Colonic mucosa (tissue), 4 donors: Measurements from ENCODE around the gene HAUS1. TPM values are rescaled to one million over a fixed set of nuclear protein-coding genes. Genes with fewer than 3 reads are reported as not detected.

Experiments used
- DNase-seq: peaks from one replicate; pipeline ENCODE4 v3.0.0-alpha.2; 2020
- H3K27ac ChIP-seq: fragments of 200-600 bp; one replicate; pipeline ENCODE4 v1.8.0; 2021
- H3K27me3 ChIP-seq: fragments of 200-600 bp; one replicate; pipeline ENCODE4 v1.8.0; 2021
- H3K36me3 ChIP-seq: fragments of 200-600 bp; one replicate; pipeline ENCODE4 v1.8.0; 2021
- H3K4me1 ChIP-seq: fragments of 200-600 bp; one replicate; pipeline ENCODE4 v1.8.0; 2021; ENCODE audit warnings: mild to moderate bottlenecking
- H3K4me3 ChIP-seq: fragments of 200-600 bp; one replicate; pipeline ENCODE4 v1.8.0; 2021
- H3K9ac ChIP-seq, 2 donors: one replicate each; pipeline ENCODE4 v1.7.0; 2013; ENCODE audit warnings: control low read depth in 2 of 2, low read depth in 2 of 2, low read length in 2 of 2
- H3K9me3 ChIP-seq: fragments of 200-600 bp; one replicate; pipeline ENCODE4 v1.8.0; 2021
- CTCF ChIP-seq: fragments of 200-600 bp; IDR thresholded peaks from one replicate; pipeline ENCODE4 v1.8.0; 2022; ENCODE audit warnings: antibody characterized with exemption, mild to moderate bottlenecking
- intact Hi-C: fragments of 100-400 bp; cut with DNase I; formaldehyde crosslinking; loops from one replicate; pipeline ENCODE4 v1.14.1; 2022
- total RNA-seq, 2 donors: library from RNA; stranded (reverse); fragmentation: NEBNext Ultra II Directional in 1 of 2; extraction: Animal tissue kit (Norgen Biotek cat#: 25700) in 1 of 2; gene quantifications; one replicate each; pipeline ENCODE4 v1.2.1, GENCODE V29; 2021
- donor health status: healthy.
- donor health status: DM: no; HTN: no; CAD: no.
- donor health status: DM: no; HTN: no; CAD: no.

The HAUS1 gene
- total RNA-seq, 2 donors from 2014 or later, result 17.1 to 24.6 TPM

- Histone ChIP-seq H3K4me3 (no peak overlapping the region), H3K4me1 (no peaks in the 10 kb centered on the region), H3K9me3 (no peaks in the 10 kb centered on the region), H3K27ac (no peak overlapping the region), H3K27me3 (no peaks in the 10 kb centered on the region), H3K36me3 (no peaks in the 10 kb centered on the region), H3K9ac (no peak overlapping the region)
- TF ChIP-seq CTCF, result no peak
- no peak for DNase-seq
- intact Hi-C loops, result loop anchor here (10.0 kb wide), 1 partner anchor 332 kb away; no protein-coding TSS in a partner anchor
These were observed 48.8 kb downstream of the HAUS1 start for GRCh38 chr18:46152808-46153617.

- intact Hi-C loops, result loop anchor here (10.0 kb wide), 1 partner anchor 329 kb away; no protein-coding TSS in a partner anchor
- no peak overlapping the region for H3K9ac ChIP-seq
- DNase-seq, result no peak
These were observed 51.5 kb downstream of the HAUS1 start for GRCh38 chr18:46155641-46156051.

GRCh38 chr18:46156124-46156745, 52.0 kb downstream of the HAUS1 start:
- intact Hi-C loops, result loop anchor here (10.0 kb wide), 1 partner anchor 329 kb away; no protein-coding TSS in a partner anchor

More at GRCh38 chr18:46155641-46156051, 51.5 kb downstream of the HAUS1 start:
- H3K36me3 ChIP-seq, result no peaks in the 10 kb centered on the region
- H3K4me3 ChIP-seq, result no peak overlapping the region
- no peaks in the 10 kb centered on the region for H3K27me3 ChIP-seq
- no peak overlapping the region for H3K27ac ChIP-seq
- TF ChIP-seq CTCF, result no peak
- H3K9me3 ChIP-seq, result no peaks in the 10 kb centered on the region
- no peaks in the 10 kb centered on the region for H3K4me1 ChIP-seq

GRCh38 chr18:46156843-46157242, 52.7 kb downstream of the HAUS1 start:
- no peak overlapping the region for H3K4me3 ChIP-seq
- no peaks in the 10 kb centered on the region for H3K36me3 ChIP-seq
- H3K27ac ChIP-seq, result no peak overlapping the region
- no peaks in the 10 kb centered on the region for H3K4me1 ChIP-seq
- no peak for TF ChIP-seq CTCF
- H3K9me3 ChIP-seq, result no peaks in the 10 kb centered on the region
- intact Hi-C loops, result loop anchor here (10.0 kb wide), 1 partner anchor 328 kb away; no protein-coding TSS in a partner anchor
- H3K9ac ChIP-seq, result no peak overlapping the region
- no peaks in the 10 kb centered on the region for H3K27me3 ChIP-seq
- no peak for DNase-seq

More at GRCh38 chr18:46156124-46156745, 52.0 kb downstream of the HAUS1 start:
- Histone ChIP-seq H3K4me3 (no peak overlapping the region), H3K27me3 (no peaks in the 10 kb centered on the region), H3K9me3 (no peaks in the 10 kb centered on the region), H3K27ac (no peak overlapping the region), H3K9ac (no peak overlapping the region), H3K4me1 (no peaks in the 10 kb centered on the region), H3K36me3 (no peaks in the 10 kb centered on the region)
- no peak for DNase-seq
- no peak for TF ChIP-seq CTCF

- DNase-seq, result no peak
- no peak overlapping the region for H3K9ac ChIP-seq
- H3K9me3 ChIP-seq, result no peaks in the 10 kb centered on the region
- intact Hi-C loops, result loop anchor here (10.0 kb wide), 1 partner anchor 326 kb away; no protein-coding TSS in a partner anchor
- no peak overlapping the region for H3K4me3 ChIP-seq
- H3K27me3 ChIP-seq, result no peaks in the 10 kb centered on the region
- H3K4me1 ChIP-seq, result no peaks in the 10 kb centered on the region
- no peak overlapping the region for H3K27ac ChIP-seq
- TF ChIP-seq CTCF, result no peak
- H3K36me3 ChIP-seq, result no peaks in the 10 kb centered on the region
These were observed 54.3 kb downstream of the HAUS1 start for GRCh38 chr18:46158499-46158898.
